GM13977 (cell line): ENCODE data around the gene CDH4.

Experiments
- DNase-seq: peaks from one replicate; pipeline ENCODE4 v3.0.0; 2012; ENCODE audit warnings: low spot score
- CTCF ChIP-seq: IDR thresholded peaks from 2 replicates; pipeline ENCODE4 v1.5.1; 2012; ENCODE audit warnings: mild to moderate bottlenecking, control low read depth; ENCODE audit not compliant: insufficient read depth; ENCODE audit errors: extremely low read depth, missing control alignments
- in situ Hi-C: fragments of 300-500 bp; cut with MboI; formaldehyde crosslinking; loops from one replicate; pipeline ENCODE4 v1.12.0; 2022; ENCODE audit warnings: low sequenced_read_pairs, low pct_unique_long_range_greater_than_20kb, mixed read lengths, inconsistent platforms; ENCODE audit not compliant: unreplicated experiment

Gene CDH4

GRCh38 chr20:61556673-61557072 lies 304.6 kb downstream of the CDH4 start:
- in situ Hi-C loops, result no loop called here
- no peak for DNase-seq
- TF ChIP-seq CTCF, result no peak

- in situ Hi-C loops, result no loop called here
- TF ChIP-seq CTCF, result no peak
- DNase-seq, result no peak
Measured at GRCh38 chr20:61557621-61558020, 305.6 kb downstream of the CDH4 start.

GRCh38 chr20:61558726-61559125 lies 306.7 kb downstream of the CDH4 start:
- TF ChIP-seq CTCF, result no peak
- in situ Hi-C loops, result no loop called here
- no peak for DNase-seq

- in situ Hi-C loops, result no loop called here
- DNase-seq, result no peak
- no peak for TF ChIP-seq CTCF
Measured at GRCh38 chr20:61559706-61560315, 307.8 kb downstream of the CDH4 start.

- TF ChIP-seq CTCF, result no peak
- DNase-seq, result no peak
- in situ Hi-C loops, result no loop called here
Measured at GRCh38 chr20:61560361-61560853, 308.3 kb downstream of the CDH4 start.

GRCh38 chr20:61561111-61561830 lies 309.2 kb downstream of the CDH4 start:
- in situ Hi-C loops, result no loop called here
- no peak for DNase-seq
- no peak for TF ChIP-seq CTCF
